ENCODE results near the gene HMGN2. TPM values are rescaled to one million over a fixed set of nuclear protein-coding genes. Genes with fewer than 3 reads are reported as not detected.

The HMGN2 gene
- total RNA-seq, 1 donor from 2014 or later = 295 TPM

DNA sequence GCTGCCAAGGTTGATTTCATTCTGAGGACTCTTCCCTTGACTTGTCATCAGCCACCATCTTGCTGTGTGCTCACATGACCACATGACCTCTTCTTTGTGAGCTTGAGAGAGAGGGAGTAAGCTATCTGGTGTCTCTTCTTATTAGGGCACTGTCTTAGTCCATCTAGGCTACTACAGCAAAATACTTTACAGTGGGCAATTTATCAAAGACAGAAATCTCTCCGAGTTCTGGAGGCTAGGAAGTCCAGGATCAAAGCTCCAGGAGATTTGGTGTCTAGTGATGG, 45.5 kb downstream of the HMGN2 start:
- Mint-ChIP-seq H3K4me1 (ENCODE audit: unreplicated experiment) (no peaks in the 10 kb centered on the region), H3K36me3 (ENCODE audit: unreplicated experiment) (no peaks in the 10 kb centered on the region), H3K27me3 (ENCODE audit: unreplicated experiment) (peaks cover 11% of the 10 kb centered on the region), H3K9me3 (ENCODE audit: unreplicated experiment) (no peaks in the 10 kb centered on the region), H3K4me3 (ENCODE audit: unreplicated experiment) (no peak overlapping the region), H3K27ac (ENCODE audit: unreplicated experiment) (no peak overlapping the region)
- no peak for DNase-seq (ENCODE audit: extremely low spot score, unreplicated experiment)
- no peak for TF ChIP-seq CTCF (IDR thresholded peaks at IDR 0.05)

DNA sequence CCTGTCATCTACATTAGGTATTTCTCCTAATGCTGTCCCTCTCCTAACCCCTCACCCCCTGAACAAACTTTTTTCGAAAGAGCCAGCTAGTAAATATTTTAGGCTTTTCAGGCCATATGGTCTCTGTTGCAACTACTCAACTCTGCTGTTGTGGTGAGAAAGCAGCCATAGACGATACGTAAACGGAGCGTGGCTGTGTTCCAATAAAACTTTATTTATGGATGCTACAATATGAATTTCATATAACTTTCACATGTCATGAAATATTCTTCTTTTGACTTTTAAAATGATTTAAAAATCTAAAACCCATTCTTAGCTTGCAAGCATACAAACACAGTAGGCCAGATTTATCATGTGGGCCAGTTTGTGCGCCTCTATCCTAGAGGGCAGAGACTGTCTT, 46.1 kb downstream of the HMGN2 start:
- no peak for DNase-seq (ENCODE audit: extremely low spot score, unreplicated experiment)
- TF ChIP-seq CTCF (IDR thresholded peaks at IDR 0.05) = no peak
- peaks cover 12% of the 10 kb centered on the region for H3K27me3 Mint-ChIP-seq (ENCODE audit: unreplicated experiment)

DNA sequence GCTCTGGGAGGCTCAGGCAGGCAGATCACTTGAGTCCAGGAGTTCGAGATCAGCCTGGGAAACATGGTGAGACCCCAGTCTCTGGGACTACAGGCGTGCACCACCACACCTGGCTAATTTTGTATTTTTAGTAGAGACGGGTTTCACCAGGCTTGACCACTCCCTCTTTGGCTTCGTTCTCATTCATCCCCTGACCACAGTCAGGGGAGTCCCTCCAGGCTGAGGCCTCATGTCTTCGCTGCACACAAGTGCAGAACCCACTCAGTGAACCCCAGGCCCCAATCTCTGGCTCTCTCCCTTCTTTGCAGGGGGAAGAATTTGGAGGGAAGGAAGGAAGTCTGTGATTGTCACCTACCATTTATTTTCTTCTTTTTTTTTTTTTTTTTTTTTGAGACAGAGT, 48.1 kb downstream of the HMGN2 start:
- Mint-ChIP-seq H3K27ac (ENCODE audit: unreplicated experiment) (no peak overlapping the region), H3K36me3 (ENCODE audit: unreplicated experiment) (no peaks in the 10 kb centered on the region), H3K27me3 (ENCODE audit: unreplicated experiment) (peaks cover 23% of the 10 kb centered on the region), H3K4me3 (ENCODE audit: unreplicated experiment) (no peak overlapping the region), H3K4me1 (ENCODE audit: unreplicated experiment) (no peaks in the 10 kb centered on the region), H3K9me3 (ENCODE audit: unreplicated experiment) (no peaks in the 10 kb centered on the region)
- DNase-seq (ENCODE audit: extremely low spot score, unreplicated experiment) = no peak
- no peak for TF ChIP-seq CTCF (IDR thresholded peaks at IDR 0.05)

More for the DNA sequence above, 46.1 kb downstream of the HMGN2 start:
- Mint-ChIP-seq H3K4me3 (ENCODE audit: unreplicated experiment) (no peak overlapping the region), H3K27ac (ENCODE audit: unreplicated experiment) (no peak overlapping the region), H3K9me3 (ENCODE audit: unreplicated experiment) (no peaks in the 10 kb centered on the region), H3K36me3 (ENCODE audit: unreplicated experiment) (no peaks in the 10 kb centered on the region), H3K4me1 (ENCODE audit: unreplicated experiment) (no peaks in the 10 kb centered on the region)

DNA sequence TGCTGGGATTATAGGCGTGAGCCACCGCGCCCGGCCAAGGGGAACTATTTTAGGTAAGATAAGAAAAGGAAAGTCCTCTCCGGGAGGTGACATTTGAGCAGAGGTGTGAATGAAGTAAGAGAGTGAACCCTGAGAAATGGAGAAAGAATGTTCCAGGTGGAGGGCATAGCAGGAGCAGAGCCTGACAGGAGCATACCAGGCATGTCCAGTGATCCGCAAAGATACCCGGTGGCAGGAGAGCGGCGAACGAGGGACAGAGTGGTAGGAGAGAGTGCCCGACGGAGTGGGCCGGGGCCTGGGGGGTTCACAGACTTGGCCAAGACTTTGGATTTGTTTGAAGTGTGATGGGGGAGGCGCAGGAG, 49.4 kb downstream of the HMGN2 start:
- DNase-seq (ENCODE audit: extremely low spot score, unreplicated experiment) = no peak
- no peak overlapping the region for H3K27ac Mint-ChIP-seq (ENCODE audit: unreplicated experiment)
- H3K4me3 Mint-ChIP-seq (ENCODE audit: unreplicated experiment) = no peak overlapping the region
- H3K4me1 Mint-ChIP-seq (ENCODE audit: unreplicated experiment) = no peaks in the 10 kb centered on the region
- peaks cover 23% of the 10 kb centered on the region for H3K27me3 Mint-ChIP-seq (ENCODE audit: unreplicated experiment)
- no peaks in the 10 kb centered on the region for H3K9me3 Mint-ChIP-seq (ENCODE audit: unreplicated experiment)
- no peaks in the 10 kb centered on the region for H3K36me3 Mint-ChIP-seq (ENCODE audit: unreplicated experiment)
- TF ChIP-seq CTCF (IDR thresholded peaks at IDR 0.05) = no peak

GRCh38 chr1:26522073-26522472, 49.8 kb downstream of the HMGN2 start:
- Mint-ChIP-seq H3K27ac (ENCODE audit: unreplicated experiment) (no peak overlapping the region), H3K4me1 (ENCODE audit: unreplicated experiment) (no peaks in the 10 kb centered on the region), H3K9me3 (ENCODE audit: unreplicated experiment) (no peaks in the 10 kb centered on the region), H3K4me3 (ENCODE audit: unreplicated experiment) (no peak overlapping the region), H3K36me3 (ENCODE audit: unreplicated experiment) (no peaks in the 10 kb centered on the region), H3K27me3 (ENCODE audit: unreplicated experiment) (peaks cover 23% of the 10 kb centered on the region)
- DNase-seq (ENCODE audit: extremely low spot score, unreplicated experiment) = no peak
- no peak for TF ChIP-seq CTCF (IDR thresholded peaks at IDR 0.05)

Measured in osteocyte (in vitro differentiated cells).